GM23338 (cell line): Measurements from ENCODE around the gene CNGA1.

Source experiments
- CREB1 ChIP-seq: fragments of 250-450 bp; sonication (Bioruptor Pico); IDR thresholded peaks from 2 replicates; pipeline ENCODE4 v1.5.0; 2020; ENCODE audit warnings: low read depth, mild to moderate bottlenecking, moderate library complexity
- CTCF ChIP-seq, 2 experiments: fragments of 200-600 bp in 1 of 2; sonication (generic) in 1 of 2; conservative IDR thresholded peaks; 2 replicates each; pipeline versions ENCODE4 v1.5.1 to v1.6.1; 2016 to 2017; ENCODE audit warnings: antibody characterized with exemption in 2 of 2, low read depth in 2 of 2, mild to moderate bottlenecking in 2 of 2, moderate library complexity in 1 of 2
- ETS1 ChIP-seq: IDR thresholded peaks from 2 replicates; pipeline ENCODE4 v1.6.1; 2016; ENCODE audit warnings: antibody characterized with exemption
- EZH2 ChIP-seq: fragments of 200-600 bp; sonication (generic); IDR thresholded peaks from one replicate; pipeline ENCODE4 v1.8.0; 2017; ENCODE audit warnings: antibody characterized with exemption, mild to moderate bottlenecking, low read depth; ENCODE audit not compliant: unreplicated experiment
- EZH2phosphoT487 ChIP-seq: fragments of 200-600 bp; sonication (generic); IDR thresholded peaks from one replicate; pipeline ENCODE4 v1.8.1; 2018; ENCODE audit warnings: antibody characterized with exemption; ENCODE audit not compliant: unreplicated experiment
- JUNB ChIP-seq: IDR thresholded peaks from one replicate; pipeline ENCODE4 v1.6.1; 2016; ENCODE audit warnings: antibody characterized with exemption; ENCODE audit not compliant: unreplicated experiment
- NANOG ChIP-seq: IDR thresholded peaks from 2 replicates; pipeline ENCODE4 v1.6.1; 2016; ENCODE audit warnings: antibody characterized with exemption, borderline replicate concordance
- POLR2AphosphoS5 ChIP-seq: IDR thresholded peaks from 2 replicates; pipeline ENCODE4 v1.6.1; 2016; ENCODE audit warnings: antibody characterized with exemption, low read depth
- REST ChIP-seq: IDR thresholded peaks from one replicate; pipeline ENCODE4 v1.6.1; 2018; ENCODE audit warnings: antibody characterized with exemption; ENCODE audit not compliant: unreplicated experiment
- STAT1 ChIP-seq: IDR thresholded peaks from one replicate; pipeline ENCODE4 v1.6.1; 2016; ENCODE audit warnings: antibody characterized with exemption; ENCODE audit not compliant: unreplicated experiment
- ZNF114 ChIP-seq: fragments of 250-450 bp; sonication (Bioruptor Pico); IDR thresholded peaks from 2 replicates; pipeline ENCODE4 v1.5.0; 2020; ENCODE audit warnings: mild to moderate bottlenecking, moderate library complexity
- ZNF331 ChIP-seq: fragments of 250-450 bp; sonication (Bioruptor Pico); IDR thresholded peaks from 2 replicates; pipeline ENCODE4 v1.5.0; 2020; ENCODE audit warnings: low read depth, mild to moderate bottlenecking, moderate library complexity
- ZNF462 ChIP-seq: fragments of 250-450 bp; sonication (Bioruptor Pico); IDR thresholded peaks from 2 replicates; pipeline ENCODE4 v1.5.0; 2020; ENCODE audit warnings: mild to moderate bottlenecking, moderate library complexity

- TF ChIP-seq CTCF (conservative IDR thresholded peaks at IDR 0.05; ENCODE audit: low read depth in 2 of 2), result peak; percentile 31 to 51
- TF ChIP-seq ETS1, result no peak
- TF ChIP-seq REST, result no peak
- no peak for TF ChIP-seq EZH2
- no peak for TF ChIP-seq ZNF114 (CRISPR knock-in tag)
- TF ChIP-seq POLR2AphosphoS5, result no peak
- TF ChIP-seq EZH2phosphoT487, result no peak
- no peak for TF ChIP-seq JUNB
- TF ChIP-seq STAT1, result no peak
- no peak for TF ChIP-seq ZNF462
- no peak for TF ChIP-seq CREB1 (CRISPR knock-in tag)
- TF ChIP-seq NANOG, result no peak
- no peak for TF ChIP-seq ZNF331 (CRISPR knock-in tag)
Observed at GRCh38 chr4:47945930-47946726, 70.4 kb downstream of the CNGA1 start.
